NB4 (cell line): ENCODE results near the gene GPR108.

Experiments
- CTCF ChIP-seq: IDR thresholded peaks from one replicate; pipeline ENCODE4 v1.5.1; 2012; ENCODE audit warnings: low read depth, low read length
- MAX ChIP-seq: IDR thresholded peaks from 2 replicates; pipeline ENCODE4 v1.6.1; 2011; ENCODE audit warnings: low read depth, low read length
- POLR2A ChIP-seq: IDR thresholded peaks from 2 replicates; pipeline ENCODE4 v1.6.1; 2011; ENCODE audit warnings: mild to moderate bottlenecking; ENCODE audit not compliant: insufficient read length; ENCODE audit errors: extremely low read depth

- TF ChIP-seq POLR2A: no peak
- TF ChIP-seq CTCF: no peak
- TF ChIP-seq MAX: no peak
Measured at GRCh38 chr19:6767081-6767356, 29.6 kb upstream of the GPR108 start.
